ENCODE results near the gene DDX10.

DDX10 gene

DNA sequence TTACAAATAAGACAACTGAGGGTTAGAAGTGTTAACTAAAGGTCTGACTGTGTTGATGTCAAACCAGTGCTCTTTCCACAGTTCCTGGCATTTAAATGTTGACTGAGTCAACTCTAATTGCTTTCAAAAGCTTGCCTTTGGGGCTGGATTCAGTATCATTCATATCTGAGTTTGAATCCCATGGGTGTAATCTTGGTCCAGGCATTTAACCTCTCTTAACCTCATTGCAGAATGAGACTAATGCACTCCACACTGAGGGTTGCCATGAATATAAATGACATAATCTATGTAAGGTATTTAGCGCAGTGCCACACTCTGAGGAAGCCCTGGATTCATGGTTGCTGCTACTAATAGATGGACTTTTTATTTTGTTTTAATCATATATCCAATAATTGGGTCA, 274.3 kb downstream of the DDX10 start:
- no peak for DNase-seq (ENCODE audit: low read depth)

DNA sequence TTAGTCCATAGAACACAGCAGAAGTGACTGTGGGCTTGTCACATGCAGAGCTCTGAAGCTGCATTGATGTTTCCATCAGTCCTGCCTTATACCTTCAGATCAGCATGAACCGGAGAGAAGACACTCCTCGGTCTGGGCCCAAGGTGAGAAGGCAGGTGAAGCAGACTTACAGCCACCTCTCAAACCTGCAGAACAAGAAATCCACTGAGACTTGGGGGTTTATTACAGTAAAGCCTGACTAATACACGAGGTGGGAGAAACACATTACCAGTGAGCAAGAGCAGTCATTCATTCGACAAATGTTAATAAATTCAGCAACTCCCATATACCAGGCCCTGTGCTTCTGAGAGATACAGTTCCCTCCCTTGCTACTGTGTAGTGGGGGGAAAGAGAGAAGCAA, 279.0 kb downstream of the DDX10 start:
- no peak for DNase-seq (ENCODE audit: low read depth)

DNA sequence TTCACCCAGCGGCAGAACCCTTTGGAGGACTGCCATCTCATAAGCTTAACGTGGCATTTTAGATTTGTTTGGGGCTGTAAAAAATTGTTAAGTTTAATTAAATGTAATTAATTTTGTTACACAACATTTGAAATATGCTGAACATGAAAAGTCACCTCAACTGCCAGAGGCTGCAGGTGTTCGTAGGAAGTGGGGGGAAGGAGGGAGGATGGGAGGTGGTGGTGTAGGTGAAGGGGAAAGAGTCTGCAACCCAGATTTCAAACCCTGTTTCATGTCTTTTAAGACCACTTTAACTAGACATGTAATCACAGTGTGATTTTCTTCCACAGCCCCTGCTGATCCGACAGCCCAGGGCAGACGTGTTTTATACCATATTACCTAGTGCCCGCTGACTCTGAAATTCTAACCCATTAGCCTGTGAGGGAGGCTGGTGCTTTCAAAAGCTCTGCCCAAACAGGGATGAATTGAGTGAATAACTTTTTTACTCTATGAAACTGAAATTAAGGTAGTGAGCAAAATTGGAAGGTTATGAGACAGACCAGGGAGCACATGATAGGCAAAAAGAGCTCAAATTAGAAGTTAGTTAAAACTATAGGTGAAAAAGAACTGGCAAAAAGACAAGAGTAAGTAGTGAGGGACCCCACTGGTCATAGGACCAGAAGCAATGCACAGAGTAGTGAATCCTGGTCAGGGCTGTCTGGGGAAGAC, 279.8 kb downstream of the DDX10 start:
- no peak for DNase-seq (ENCODE audit: low read depth)

DNA sequence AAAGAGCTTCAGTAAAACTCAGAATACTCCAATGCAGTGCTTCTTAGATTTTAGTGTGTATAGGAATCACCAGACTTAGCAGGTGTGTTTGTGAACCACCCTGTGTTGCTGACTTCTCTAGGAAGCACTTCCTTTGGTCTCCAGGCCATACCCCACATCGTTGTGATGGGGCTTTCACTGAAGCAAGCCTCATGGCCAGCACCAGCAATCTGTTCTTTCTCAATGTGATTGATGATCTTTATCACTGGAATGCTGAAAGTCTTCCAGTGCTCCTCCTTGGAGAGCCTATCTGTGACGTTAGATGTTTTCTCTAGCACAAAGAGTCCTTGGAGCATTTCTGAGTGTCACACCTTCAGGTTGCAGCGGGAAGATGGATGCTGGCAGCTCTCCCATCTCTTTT, 280.5 kb downstream of the DDX10 start:
- DNase-seq (ENCODE audit: low read depth): no peak

DNA sequence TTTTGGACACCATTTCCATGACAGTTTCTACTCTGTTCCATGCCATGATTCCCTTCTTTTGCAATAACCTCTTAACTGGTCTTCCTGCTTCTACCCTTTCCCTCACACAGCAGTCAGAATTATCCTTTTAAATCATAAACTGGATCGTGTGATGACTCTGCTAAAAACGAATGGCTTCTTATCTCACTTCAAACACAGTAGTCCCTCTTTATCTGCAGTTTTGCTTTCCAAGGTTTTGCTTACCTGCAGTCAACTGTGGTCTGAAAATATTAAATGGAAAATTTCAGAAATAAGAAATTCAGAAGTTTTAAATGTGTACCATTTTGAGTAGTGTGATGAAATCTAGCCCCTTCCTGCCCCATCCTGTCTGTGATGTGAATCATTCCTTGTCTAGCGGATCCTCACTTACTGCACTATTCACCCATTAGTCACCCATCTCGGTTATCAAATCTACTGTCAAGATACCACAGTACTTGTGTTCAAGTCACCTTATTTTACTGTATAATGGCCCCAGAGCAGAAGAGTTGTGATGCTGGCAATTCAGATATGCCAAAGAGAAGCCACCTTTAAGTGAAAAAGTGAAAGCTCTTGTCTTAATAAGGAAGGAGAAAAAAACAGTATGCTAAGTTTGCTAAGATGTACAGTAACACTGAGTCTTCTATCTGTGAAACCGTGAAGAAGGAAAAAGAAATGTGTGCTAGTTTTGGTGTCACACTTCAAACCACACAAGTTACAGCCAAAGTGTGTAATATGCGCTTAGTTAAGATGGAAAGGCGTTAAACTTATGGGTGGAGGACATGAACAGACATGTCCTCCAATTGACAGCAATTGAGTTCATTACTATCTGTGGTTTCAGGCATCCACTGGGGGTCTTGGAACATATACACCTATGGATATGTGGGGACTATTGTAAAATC, 283.0 kb downstream of the DDX10 start:
- peak; percentile 79 for DNase-seq (ENCODE audit: low read depth)

DNA sequence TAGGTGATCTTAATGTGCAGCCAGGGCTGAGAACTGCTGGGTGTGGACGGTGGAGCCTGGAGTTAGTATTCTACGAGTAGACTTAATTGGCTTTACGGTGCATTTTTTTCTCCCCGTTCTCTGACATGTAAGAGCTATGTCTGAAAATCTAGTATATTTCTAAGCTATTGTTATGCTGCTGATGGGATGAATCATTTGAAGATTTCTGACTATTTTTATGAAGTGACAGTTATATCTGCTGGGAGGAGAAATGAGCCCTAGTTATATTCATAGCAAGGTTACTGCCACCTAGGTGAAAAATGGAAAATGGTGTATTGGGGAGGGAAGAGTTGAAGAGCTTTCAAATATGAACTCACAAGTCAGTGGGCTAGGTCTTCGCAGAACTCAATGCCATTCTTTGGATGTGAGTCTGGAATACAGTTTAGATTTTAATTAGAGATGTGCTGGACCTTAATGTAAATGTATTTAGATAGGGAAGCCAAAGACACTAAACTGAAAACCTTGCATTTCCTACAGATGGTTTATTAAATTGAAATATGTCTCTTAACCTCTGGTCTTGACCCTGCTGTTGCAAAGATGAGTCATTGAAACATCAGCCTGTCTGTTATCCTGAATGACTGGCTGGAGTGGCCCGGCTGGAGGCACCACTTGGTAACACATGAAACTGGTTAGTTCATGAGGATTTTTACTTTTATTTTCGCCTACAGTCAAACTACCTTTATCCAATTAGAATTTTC, 293.7 kb downstream of the DDX10 start:
- DNase-seq (ENCODE audit: low read depth): peak; percentile 81

DNA sequence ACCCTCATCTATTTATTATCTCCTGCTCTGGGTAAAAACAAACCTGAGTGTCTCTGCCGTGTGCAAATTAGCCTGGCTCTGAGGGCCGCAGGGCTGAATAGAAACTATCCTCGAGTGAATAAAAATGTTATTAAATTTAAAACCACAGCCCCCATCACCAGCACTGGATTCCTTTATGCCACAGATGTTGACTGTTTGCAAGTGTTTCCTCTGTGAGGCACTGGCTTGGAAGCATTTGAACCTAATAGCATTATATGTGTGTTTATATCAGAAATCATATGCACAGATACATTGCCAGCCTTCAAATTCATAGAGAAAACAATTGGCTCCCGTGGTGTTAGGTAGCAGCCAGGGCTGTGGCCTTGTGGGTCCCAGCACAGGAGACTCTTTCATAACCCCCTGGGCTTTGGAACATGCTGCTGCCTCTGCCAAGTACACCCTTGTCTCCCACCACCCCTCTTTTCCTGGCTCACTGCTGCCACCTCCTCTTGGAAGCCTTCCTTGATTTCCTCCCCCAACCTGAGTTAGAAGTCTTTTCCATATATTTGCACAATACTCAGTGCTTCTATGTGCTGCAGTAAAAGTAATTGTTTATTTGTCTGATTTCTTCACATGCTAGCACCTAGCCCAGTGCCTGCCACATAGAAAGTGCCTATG, 294.4 kb downstream of the DDX10 start:
- DNase-seq (ENCODE audit: low read depth): no peak

DNA sequence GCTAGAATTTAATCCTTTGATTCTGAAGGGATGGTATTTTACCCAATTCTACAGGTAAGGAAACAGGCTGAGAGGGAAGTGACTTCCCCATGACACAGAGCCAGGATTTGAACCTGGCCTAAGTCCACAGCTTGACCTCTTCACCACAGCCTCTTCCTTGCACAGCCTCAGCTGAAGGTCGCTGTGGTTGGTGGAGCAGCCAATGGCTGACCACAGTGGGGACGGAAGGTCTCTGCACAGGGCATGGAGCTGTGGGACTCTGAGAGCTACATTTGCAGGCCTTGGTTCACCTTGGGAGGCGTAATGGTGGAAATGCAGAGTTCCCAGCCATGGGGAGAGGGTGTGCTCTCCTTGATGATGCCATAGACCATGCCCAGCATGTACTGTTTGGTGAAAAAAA, 295.0 kb downstream of the DDX10 start:
- DNase-seq (ENCODE audit: low read depth): no peak

DNA sequence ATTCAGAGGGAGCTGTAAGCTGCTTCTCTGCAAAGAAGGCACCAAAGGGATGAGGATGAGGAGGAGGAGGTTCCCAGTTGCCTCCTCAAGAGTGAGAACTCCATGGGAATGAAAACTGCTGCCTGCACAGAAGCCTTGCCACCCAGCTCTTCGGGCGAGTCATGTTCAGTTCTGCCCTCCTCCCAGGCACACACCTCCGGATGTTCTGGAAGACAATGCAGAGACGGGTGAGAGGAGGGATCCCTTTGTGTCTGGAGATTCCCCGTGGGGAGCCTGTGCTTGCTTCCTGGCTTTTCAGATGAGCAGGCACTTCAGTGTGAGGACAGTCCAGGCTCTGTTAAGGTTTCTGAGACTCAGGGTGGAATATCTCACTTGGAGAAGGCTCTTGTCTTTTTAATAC, 295.6 kb downstream of the DDX10 start:
- peak; percentile 42 for DNase-seq (ENCODE audit: low read depth)

DNA sequence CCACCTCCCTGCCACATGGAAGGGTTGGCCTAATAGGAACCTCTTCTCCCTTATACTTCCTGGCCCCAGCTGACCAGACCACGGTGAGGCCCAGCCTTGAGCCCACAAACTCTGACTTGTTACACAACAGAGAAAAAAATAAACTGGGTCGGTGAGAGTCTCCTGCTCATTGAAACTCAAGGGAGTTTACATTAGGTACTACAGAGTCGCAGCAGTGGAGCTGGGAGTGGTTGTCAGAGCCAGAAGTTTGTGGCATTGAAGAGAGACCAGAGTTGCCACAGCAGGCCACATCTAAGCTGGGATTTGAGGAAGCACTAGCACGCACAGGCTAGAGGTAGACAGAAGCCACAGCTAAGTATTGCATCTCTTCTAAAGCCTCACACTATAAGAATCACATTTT, 296.2 kb downstream of the DDX10 start:
- no peak for DNase-seq (ENCODE audit: low read depth)

DNA sequence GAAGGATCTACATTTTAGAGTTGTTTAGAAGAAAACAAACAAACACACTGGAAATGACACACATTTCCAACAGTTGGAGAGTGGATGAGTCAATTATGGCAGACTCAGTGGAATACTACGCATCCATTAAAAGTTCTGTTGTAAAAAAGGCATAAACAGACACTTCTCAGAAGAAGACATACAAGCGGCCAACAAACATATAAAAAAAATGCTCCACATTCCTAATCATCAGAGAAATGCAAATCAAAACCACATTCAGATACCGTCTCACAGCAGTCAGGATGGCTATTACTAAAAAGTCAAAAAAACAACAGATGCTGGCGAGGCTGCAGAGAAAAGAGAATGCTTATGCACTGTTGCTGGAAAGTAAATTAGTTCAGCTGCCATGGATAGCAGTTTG, 298.2 kb downstream of the DDX10 start:
- DNase-seq (ENCODE audit: low read depth): peak; percentile 68

DNA sequence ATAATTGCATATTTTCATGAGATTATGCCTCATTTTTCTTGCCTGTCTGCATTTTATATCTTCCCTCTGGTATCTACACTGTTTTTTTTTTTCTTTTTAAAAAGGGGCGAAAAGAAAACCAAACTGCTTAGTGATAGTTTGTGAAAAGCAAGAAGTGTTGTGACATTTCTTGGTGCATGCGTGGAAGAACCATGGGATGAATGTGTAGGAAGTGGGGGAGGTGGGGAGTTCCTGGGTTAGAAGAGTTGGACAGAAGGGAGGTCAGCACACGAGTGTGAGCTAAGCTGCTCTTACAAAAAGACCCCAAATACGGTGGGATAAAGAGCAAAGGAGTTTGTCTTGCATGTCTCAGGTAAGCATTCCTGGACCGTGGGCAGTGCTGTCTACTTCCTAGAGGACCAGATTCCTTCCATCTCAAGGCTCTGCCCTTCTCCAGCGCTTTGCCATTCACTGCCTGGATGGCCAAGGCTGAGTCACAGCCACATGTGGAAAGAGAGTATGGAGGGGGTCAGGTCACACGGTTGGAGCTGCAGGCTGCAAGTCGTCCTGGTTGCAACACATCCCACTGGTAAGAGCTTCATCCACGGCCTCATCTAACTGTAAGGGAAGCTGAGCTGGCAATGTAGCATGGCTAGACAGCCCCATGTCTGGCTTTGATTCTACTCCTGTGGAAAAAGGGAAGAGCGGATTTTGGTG, 300.6 kb downstream of the DDX10 start:
- DNase-seq (ENCODE audit: low read depth): peak; percentile 92

DNA sequence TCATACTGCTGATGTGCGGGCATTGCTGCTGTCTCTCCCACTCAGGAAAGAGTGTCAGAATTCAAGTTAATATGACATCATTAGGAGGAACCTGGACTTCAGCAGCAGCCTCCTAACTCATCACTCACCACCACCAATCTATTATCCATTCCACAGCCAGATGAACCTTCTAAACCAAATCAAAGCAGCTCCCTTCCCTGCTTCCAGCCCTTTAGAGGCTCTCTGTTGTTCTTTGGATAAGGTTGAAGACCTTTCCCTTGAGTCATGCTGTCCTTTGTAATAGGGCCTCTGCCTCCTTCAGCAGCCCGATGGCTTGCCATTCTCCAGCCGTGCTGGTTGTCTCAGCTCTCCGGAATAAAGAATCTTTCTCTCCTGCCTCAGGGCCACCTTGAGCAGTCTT, 301.3 kb downstream of the DDX10 start:
- DNase-seq (ENCODE audit: low read depth): no peak

DNA sequence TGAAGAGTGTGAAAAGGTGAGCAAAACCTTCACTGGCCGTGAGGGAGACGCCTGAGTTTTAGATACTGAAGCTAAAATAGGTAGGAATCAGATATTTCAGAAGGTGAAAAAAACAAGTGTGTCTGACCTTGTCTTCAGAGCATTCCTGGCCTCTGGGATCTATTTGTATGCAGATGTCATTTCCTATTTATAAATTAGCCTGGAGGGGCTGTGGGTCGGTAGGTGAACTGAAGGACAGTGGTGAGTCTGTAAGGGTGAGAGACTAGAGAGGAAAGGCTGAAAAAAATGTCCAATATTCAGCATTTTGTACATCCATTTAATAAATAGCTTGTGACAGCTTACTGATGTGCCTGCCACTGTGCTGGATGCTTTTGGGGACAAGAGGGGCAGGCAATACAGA, 302.1 kb downstream of the DDX10 start:
- DNase-seq (ENCODE audit: low read depth): no peak

DNA sequence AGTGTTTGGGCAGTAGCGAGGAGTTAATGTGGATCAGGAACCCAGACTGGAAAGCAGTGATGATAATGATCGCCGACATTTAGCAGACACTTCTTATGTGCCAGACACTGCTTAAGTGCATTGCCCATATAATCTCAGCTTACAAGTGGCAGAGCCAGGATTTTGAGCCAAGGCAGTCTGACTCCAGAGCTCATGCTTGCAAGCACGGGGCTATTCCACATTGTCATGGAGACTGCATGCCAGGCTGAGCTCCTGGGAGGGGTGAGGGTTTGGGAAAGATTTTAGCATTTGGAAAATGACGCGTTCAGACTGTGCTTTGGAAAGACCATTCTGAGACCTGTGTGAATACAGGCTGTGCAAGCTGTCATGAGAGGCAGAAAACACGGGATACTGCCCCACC, 302.7 kb downstream of the DDX10 start:
- peak; percentile 41 for DNase-seq (ENCODE audit: low read depth)

DNA sequence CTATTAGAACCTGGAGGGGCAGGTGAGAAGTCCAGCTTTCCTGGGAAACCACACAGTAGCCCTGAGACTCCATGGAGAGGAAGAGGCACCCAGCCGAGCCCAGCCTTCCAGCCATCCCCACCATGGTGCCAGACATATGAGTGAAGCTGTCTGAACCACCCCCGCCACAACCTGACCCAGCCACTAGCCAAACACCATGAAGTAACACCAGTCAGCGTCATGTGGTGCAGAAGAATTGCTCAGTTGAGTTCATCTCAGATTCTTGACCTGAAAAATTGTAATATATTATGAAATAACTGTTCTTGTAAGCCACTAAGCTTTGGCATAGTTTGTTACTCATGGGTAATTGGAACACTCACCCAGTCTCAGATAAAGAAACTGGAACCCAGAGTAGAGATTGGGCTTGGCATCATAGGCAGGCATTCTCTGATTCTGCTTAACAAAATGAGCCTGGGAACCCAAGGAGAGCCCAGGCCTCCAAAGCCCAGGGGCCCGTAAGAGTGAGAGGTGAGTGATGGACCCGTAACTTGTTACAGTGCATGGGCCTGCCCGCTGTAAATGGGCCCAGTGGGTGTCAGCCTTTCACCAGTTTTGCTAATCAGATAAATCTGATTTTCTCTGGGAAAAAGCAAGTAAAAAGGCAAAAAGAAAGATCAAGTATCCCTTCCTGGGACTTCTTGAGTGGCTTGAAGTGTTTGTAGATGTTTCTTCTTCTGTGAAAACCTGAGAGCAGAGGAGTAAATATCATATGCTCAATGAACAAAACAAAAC, 305.5 kb downstream of the DDX10 start:
- no peak for DNase-seq (ENCODE audit: low read depth)

DNA sequence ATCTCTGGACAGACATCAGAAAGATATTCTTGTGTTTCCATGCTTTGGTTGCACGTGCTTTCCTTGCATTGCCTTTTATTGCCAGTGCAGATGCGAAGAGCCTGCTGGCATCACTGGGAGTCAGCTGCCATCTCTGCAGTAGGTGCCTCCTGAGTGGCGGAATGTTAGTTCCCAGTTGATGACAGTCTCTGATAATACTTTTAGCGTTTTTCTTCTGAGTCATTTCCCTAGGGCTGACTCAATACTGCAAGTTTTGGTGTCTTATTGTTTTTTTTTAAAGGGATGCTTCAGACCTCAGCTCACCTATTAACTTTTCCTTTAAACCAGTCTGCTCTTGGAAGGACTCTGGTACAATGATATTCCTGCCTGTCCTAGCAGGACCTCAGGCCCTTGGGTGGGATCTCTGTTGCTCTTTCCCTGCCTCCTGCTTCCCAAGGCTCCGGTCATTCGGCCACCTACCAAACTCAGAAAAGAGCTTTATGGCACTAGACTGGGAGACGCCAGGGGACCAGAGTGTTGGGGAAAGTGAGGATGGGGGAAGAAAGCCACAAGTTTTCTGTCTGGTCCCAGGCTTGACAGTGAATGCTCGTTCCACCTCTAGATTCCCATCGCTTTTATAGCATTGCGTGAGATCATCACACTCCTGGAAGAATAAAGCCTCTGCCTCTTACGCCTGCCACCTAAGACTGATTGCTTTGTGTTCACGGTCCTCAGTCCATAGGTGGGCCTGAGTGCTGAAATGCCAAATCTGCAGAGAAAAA, 308.7 kb downstream of the DDX10 start:
- peak; percentile 95 for DNase-seq (ENCODE audit: low read depth)

DNA sequence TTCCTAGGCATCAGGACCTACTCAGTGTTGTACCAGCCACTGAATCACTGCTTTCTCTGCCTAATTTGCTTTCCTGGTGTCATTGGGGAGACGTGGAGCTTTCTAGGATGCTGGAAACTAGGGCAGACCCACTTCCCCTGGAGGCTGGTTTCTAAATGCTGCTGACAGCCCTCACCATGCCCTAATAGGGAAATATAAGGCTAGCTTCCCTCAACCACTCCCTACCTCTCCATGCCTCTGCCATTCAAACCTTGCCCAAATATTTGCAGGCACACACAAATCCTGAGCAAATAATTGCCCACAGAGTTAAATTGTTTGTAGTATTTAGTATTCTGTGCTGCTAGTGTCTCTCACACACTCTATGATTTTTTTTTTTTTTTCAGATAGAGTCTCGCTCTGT, 310.2 kb downstream of the DDX10 start:
- DNase-seq (ENCODE audit: low read depth): no peak

DNA sequence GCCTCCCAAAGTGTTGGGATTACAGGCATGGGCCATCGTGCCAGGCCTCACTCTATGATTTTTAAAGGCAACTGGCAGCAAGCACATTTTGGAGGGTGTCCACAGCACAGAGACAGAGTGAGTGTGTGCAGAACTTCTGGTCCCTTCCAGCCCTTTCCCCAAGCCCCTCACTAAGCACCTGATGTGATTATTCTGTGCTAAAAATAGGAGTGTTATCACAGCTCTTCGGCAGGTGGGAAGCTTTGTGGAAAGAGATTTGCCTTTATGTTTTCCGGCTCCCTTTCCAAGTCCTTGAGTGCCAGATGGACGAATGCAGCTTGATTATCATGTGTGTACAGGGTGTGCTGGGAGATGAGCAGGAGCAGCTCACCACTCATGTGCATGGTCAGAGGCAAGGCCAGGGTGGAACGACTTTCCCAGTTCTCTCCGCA, 310.8 kb downstream of the DDX10 start:
- no peak for DNase-seq (ENCODE audit: low read depth)
